NCI-H345 treated with DMSO at 0.1 percent for 48 hours (cell line): Measurements from ENCODE around the gene ZNF559.
"Not testable (repeated sequence)": the region's sequence is repeated elsewhere in the genome, so short reads cannot be mapped to it uniquely, and the experiment has no call there.

Experiments used
- DNase-seq: peaks from one replicate; lab custom pipeline; 2025; ENCODE audit not compliant: unreplicated experiment; lab: John Stamatoyannopoulos, UW

Gene ZNF559

GRCh38 chr19:9323919-9324583 lies at the start of gene ZNF559:
Gene ZNF559, plus strand, starts transcription at chr19:9324179. Its CDS starts 14,371 bp downstream, at chr19:9338550.
- DNase-seq = peak; percentile 94

DNA sequence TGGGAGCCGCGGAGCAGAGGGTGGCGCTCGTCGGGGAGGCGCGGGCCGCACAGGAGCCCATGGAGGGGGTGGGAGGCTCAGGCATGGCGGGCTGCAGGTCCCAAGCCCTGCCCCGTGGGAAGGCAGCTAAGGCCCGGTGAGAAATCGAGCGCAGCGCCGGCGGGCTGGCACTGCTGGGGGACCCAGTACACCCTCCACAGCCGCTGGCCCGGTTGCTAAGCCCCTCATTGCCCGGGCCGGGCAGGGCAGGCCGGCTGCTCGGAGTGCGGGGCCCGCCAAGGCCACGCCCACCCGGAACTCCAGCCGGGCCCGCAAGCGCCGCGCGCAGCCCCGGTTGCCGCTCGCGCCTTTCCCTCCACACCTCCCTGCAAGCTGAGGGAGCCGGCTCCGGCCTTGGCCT lies 40.5 kb upstream of the ZNF559 start:
- not testable (repeated sequence) for DNase-seq

DNA sequence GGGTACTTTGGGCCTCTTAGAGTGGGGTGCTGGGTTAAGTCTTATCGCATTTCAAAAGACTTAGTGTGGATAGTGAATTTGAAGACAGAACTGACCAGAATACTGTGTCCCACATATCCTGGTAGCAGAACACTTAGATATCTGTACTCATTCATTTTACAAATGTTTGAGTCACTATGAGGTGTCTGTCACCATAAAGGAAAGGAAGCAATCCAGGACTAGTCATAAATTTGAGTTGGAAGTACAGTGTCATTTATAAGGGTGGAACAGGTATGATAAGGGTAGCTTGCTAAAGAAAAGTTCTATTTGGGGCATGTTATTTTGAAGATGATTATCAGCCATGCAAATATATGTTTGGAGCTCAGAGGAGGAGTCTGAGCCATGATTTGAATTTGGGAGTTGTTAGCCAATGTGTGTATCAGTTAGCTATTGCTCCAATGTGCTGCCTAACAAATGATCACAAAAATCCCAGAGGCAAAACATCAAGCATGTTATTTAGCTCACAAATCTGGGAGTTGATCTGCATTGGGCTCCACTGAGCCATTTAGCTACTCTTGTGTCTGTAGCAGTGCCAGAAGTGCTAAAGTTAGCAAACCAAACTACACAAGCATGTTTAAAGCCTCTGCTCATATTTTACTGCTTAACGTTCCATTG lies 34.6 kb upstream of the ZNF559 start:
- DNase-seq = no peak

- no peak for DNase-seq
Observed at GRCh38 chr19:9295411-9295849, 28.5 kb upstream of the ZNF559 start.

DNA sequence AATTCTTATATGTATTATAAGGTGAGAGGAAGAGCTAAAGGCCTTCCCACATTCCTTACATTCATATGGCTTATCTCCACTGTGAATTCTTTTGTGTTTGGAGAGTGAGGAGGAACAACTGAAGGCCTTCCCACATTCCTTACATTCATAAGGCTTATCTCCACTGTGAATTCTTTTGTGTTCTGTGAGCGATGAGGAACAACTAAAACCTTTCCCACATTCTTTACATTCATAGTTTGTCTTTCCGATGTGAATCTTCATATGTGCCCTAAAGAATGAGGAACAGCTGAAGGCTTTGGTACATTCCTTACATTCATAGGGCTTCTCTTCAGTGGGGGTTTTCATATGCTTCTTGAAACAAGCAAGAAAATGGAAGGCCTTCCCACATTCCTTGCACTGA lies 27.6 kb upstream of the ZNF559 start:
- DNase-seq = no peak

DNA sequence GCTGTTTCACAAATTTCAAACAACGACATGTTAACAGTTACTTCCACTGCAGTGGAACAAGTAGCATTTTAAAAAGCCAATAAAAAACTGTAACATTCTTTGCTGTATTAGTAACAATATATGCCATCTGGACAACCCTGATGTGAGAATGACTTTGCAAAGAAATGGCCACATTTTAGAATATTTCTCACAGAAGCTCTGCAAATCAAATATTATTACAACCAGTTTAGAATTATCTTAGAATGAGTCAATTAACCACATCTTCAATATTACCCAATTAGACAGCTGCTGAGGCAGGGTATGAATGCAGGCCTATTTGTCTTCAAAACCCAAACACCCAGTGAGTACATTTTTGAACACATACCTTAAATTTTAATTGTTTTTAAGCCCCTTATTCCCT lies 17.5 kb upstream of the ZNF559 start:
- DNase-seq = no peak

- DNase-seq = no peak
Observed at GRCh38 chr19:9308091-9308770, 15.7 kb upstream of the ZNF559 start.

- peak; percentile 98 for DNase-seq
Observed at GRCh38 chr19:9309139-9309973, 14.6 kb upstream of the ZNF559 start, which contains the start of gene ZNF699. Gene ZNF699, minus strand, starts transcription at chr19:9309838. Its CDS starts 4,719 bp downstream, at chr19:9305119.

DNA sequence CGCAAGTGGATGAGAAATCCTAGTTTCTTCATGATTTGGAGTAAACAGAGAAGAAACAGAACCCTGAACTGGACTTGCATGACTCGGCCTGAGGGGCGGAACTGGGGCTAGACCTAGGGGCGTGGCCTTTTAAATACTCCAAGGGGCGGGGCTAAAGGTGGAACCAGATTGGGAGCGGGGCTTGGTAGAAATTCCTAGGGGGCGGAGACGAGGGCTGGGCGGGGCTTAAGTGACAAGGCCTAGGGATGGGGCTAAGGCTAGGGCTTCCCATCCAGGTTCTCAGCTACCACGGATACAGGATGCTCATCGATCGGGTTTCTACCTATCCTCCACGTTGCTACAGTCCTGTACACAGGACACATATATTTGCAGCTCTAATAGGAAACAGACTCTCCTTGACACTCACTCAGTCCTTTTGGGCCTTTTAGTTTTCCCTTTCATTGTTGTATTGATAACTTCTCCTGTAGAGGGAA lies 14.0 kb upstream of the ZNF559 start:
- peak; percentile 98 for DNase-seq

- no peak for DNase-seq
Observed at GRCh38 chr19:9313756-9314155, 10.2 kb upstream of the ZNF559 start.

DNA sequence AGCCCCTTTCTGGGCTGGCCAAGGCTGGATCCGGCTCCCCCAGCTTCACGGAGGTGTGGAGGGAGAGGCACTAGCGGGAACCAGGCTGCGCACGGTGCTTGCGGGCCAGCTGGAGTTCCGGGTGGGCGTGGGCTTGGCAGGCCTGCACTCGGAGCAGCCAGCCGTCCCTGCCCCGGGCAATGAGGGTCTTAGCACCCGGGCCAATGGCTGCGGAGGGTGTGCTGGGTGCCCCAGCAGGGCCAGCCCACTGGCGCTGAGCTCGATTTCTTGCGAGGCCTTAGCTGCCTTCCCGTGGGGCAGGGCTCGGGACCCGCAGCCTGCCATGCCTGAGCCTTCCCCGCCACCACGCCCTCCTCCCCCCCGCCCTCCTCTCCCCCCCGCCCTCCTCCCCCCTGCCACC lies 2.6 kb upstream of the ZNF559 start:
- no peak for DNase-seq

GRCh38 chr19:9321756-9322155 lies 2.2 kb upstream of the ZNF559 start:
- not testable (repeated sequence) for DNase-seq

- not testable (repeated sequence) for DNase-seq
Observed at GRCh38 chr19:9322201-9322600, 1.8 kb upstream of the ZNF559 start.

GRCh38 chr19:9323557-9323918 lies 441 bp upstream of the ZNF559 start:
- peak; percentile 66 for DNase-seq

- no peak for DNase-seq
Observed at GRCh38 chr19:9324584-9324962, 594 bp downstream of the ZNF559 start.

GRCh38 chr19:9329999-9330398 lies 6.0 kb downstream of the ZNF559 start:
- no peak for DNase-seq

DNA sequence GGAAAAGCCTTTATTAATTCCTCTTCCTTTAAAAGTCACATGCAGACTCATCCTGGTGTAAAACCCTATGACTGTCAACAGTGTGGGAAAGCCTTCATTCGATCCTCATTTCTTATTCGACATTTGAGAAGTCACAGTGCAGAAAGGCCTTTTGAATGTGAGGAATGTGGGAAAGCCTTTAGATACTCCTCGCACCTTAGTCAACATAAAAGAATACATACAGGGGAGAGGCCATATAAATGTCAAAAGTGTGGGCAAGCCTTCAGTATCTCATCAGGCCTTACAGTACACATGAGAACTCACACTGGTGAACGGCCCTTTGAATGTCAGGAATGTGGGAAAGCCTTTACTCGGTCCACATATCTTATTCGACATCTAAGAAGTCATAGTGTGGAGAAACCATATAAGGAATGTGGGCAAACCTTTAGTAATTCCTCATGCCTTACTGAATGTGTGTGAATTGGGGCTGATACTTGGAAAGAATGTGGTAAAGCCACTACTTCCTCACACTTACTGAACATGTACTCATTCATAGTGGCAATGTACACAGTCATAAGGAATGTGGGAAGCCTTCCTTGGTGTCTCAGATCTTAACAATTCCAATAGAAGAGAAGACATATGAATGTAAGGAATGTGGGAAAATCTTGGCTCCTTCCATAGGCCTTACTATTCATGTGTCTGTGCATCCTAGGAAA lies 18.8 kb downstream of the ZNF559 start:
- no peak for DNase-seq

DNA sequence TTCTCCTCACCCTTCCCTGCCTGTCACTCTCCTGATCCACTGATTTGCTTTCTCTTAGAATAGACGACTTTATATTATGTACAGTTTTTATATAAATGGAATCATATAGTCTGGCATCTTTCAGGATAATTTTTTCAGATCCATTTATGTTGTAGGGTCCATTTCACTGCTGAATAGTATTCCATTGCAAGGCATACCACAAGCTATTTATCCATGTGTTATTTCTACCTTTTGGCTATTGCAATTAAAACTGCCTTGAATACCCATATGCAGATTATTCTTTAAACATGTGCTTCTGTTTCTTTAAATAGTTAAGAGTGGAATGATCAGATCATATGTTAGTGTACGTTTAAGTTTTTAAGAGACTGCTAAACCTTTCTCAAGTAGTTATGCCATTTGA lies 21.0 kb downstream of the ZNF559 start:
- DNase-seq = no peak

DNA sequence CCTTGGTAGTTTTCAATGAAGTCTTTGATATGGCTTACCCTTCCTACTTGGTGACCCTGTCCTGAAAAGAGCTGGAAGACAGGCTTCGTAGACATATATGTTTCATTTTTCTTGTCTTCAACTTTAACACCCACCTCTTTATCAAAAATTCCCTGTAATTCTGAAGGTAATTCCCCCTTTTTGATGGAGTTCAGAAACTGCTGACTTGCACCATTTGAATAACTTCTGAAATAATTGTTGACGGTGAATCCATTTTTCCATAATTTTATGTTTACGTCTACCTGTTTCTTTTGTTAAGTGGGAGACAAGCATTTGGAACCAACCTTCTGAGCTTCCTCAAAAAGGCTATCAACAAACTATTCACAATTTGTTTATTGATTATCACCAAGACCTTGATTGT lies 24.3 kb downstream of the ZNF559 start:
- no peak for DNase-seq

DNA sequence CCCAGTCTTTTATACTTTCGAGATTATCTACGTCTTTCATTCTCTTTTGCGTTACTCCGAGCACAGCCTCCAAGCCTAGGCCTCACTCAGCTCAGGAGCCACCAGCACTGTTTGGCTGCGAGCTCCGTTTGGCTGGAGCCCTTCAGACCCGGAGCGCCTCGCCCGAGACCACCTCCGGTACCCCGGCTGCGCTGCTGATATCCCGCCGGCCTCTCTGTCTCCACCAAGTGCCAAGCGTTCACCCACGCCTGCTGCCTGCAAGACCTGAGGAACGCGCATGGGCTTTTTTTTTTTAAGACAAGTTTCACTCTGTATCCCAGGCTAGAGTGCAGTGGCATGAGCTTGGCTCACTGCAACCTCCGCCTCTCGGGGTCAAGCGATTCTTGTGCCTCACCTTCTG lies 24.7 kb downstream of the ZNF559 start:
- DNase-seq = no peak

GRCh38 chr19:9352505-9352904 lies 28.5 kb downstream of the ZNF559 start:
- no peak for DNase-seq
